ENCODE measurements around the gene NEDD9. TPM values are rescaled to one million over a fixed set of nuclear protein-coding genes. Genes with fewer than 3 reads are reported as not detected.

The NEDD9 gene
- total RNA-seq, 1 experiment from 2014 or later = 0.17 TPM

DNA sequence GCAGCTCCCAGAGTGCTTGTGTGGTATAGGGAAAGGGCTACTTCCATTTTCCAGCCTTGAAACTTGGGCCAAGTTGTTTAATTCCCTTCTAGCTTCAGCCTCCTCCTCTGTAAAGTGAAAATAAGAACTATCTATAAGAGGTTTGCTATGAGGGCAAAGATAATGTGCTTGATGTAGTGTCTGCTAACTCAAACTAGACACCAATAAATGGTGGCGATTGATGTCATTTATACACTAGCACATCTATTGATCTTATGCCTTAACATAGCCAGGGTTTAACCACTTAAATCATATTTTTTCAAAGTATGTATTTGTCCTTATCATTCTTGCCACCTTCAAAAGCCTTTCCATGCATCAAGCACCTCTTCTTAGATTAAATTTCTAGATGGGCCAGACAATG lies 55.2 kb downstream of the NEDD9 start (continued):
- TF ChIP-seq RAD21 (IDR thresholded peaks at IDR 0.05; ENCODE audit: low read depth) (no peak), SP1 (IDR thresholded peaks at IDR 0.05; ENCODE audit: low read depth) (no peak), TCF7L2 (IDR thresholded peaks at IDR 0.05; ENCODE audit: borderline replicate concordance, extremely low read depth, insufficient read depth, insufficient read length) (no peak), SIN3A (IDR thresholded peaks at IDR 0.05; ENCODE audit: low read depth) (no peak), JUND (IDR thresholded peaks at IDR 0.05) (no peak)

DNA sequence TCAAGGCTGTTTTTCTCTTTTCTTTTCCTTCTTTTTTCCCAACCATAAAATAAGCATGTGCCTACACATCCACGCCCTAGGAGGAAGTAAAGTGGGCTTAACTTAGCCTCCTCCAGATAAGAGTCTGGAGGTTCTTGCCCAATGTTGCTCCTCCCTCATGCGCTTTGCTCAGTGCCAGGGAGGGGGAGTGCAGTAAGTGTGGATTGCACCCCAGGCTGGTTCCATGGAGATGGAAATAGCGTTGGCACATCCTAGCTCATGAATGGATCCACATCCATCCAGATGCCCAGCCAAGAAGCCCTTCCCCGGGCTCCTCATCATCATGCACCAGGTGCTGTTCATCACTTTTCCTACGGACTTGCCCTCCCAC lies 58.2 kb downstream of the NEDD9 start:
- DNase-seq (ENCODE audit: low read depth, low spot score) = no peak
- Histone ChIP-seq H3K4me2 (ENCODE audit: low read length) (no peak overlapping the region), H3K9me3 (ENCODE audit: control insufficient read depth in 1 of 2, insufficient read depth in 1 of 2, low read depth in 1 of 2, low read length in 2 of 2) (no peaks in the 10 kb centered on the region), H3K27me3 (ENCODE audit: insufficient read depth, low read length) (no peaks in the 10 kb centered on the region), H2AFZ (ENCODE audit: low read depth, low read length, poor library complexity, severe bottlenecking) (no peak overlapping the region), H3K36me3 (ENCODE audit: control insufficient read depth in 1 of 2, insufficient read depth in 2 of 2, low read length in 2 of 2) (no peaks in the 10 kb centered on the region), H3K27ac (ENCODE audit: low read depth, low read length) (no peak overlapping the region), H3K4me1 (ENCODE audit: control insufficient read depth in 1 of 2, insufficient read depth in 2 of 2, low read length in 2 of 2) (no peaks in the 10 kb centered on the region), H3K9ac (ENCODE audit: low read length) (no peak overlapping the region), H3K4me3 (replicated peaks in 1 of 2; ENCODE audit: low read depth in 1 of 2, low read length in 2 of 2) (no peak overlapping the region), H3K79me2 (ENCODE audit: insufficient read depth, low read length) (no peaks in the 10 kb centered on the region), H4K20me1 (ENCODE audit: insufficient read depth) (no peaks in the 10 kb centered on the region), H3K9me2 (ENCODE audit: insufficient read depth) (no peaks in the 10 kb centered on the region)
- CTCF ChIA-PET = no interaction called here
- no peak for ATAC-seq
- TF ChIP-seq CBX3 (IDR thresholded peaks at IDR 0.05; ENCODE audit: low read depth) (no peak), SIN3A (IDR thresholded peaks at IDR 0.05; ENCODE audit: low read depth) (no peak), SRF (IDR thresholded peaks at IDR 0.05; ENCODE audit: low read depth) (no peak), ZBTB33 (IDR thresholded peaks at IDR 0.05; ENCODE audit: extremely low read depth, insufficient replicate concordance, low read length) (no peak), RAD21 (IDR thresholded peaks at IDR 0.05; ENCODE audit: low read depth) (no peak), ATF3 (IDR thresholded peaks at IDR 0.05) (no peak), YY1 (IDR thresholded peaks at IDR 0.05; ENCODE audit: extremely low read depth, insufficient replicate concordance, low read depth, low read length) (no peak), FOSL1 (IDR thresholded peaks at IDR 0.05; ENCODE audit: low read depth) (no peak), ZNF274 (IDR thresholded peaks at IDR 0.05; ENCODE audit: low read depth, low read length) (no peak), POLR2A (IDR thresholded peaks at IDR 0.05; ENCODE audit: borderline replicate concordance, extremely low read depth, insufficient read depth, insufficient read length) (no peak), EZH2phosphoT487 (IDR thresholded peaks at IDR 0.05; ENCODE audit: borderline replicate concordance) (no peak)
- TF ChIP-seq, protein P1, sequence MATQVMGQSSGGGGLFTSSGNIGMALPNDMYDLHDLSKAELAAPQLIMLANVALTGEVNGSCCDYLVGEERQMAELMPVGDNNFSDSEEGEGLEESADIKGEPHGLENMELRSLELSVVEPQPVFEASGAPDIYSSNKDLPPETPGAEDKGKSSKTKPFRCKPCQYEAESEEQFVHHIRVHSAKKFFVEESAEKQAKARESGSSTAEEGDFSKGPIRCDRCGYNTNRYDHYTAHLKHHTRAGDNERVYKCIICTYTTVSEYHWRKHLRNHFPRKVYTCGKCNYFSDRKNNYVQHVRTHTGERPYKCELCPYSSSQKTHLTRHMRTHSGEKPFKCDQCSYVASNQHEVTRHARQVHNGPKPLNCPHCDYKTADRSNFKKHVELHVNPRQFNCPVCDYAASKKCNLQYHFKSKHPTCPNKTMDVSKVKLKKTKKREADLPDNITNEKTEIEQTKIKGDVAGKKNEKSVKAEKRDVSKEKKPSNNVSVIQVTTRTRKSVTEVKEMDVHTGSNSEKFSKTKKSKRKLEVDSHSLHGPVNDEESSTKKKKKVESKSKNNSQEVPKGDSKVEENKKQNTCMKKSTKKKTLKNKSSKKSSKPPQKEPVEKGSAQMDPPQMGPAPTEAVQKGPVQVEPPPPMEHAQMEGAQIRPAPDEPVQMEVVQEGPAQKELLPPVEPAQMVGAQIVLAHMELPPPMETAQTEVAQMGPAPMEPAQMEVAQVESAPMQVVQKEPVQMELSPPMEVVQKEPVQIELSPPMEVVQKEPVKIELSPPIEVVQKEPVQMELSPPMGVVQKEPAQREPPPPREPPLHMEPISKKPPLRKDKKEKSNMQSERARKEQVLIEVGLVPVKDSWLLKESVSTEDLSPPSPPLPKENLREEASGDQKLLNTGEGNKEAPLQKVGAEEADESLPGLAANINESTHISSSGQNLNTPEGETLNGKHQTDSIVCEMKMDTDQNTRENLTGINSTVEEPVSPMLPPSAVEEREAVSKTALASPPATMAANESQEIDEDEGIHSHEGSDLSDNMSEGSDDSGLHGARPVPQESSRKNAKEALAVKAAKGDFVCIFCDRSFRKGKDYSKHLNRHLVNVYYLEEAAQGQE (IDR thresholded peaks at IDR 0.05; ENCODE audit: low read depth) = no peak
- TF ChIP-seq, protein P2, sequence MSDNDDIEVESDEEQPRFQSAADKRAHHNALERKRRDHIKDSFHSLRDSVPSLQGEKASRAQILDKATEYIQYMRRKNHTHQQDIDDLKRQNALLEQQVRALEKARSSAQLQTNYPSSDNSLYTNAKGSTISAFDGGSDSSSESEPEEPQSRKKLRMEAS (IDR thresholded peaks at IDR 0.05) = no peak
- TF ChIP-seq, protein P3, sequence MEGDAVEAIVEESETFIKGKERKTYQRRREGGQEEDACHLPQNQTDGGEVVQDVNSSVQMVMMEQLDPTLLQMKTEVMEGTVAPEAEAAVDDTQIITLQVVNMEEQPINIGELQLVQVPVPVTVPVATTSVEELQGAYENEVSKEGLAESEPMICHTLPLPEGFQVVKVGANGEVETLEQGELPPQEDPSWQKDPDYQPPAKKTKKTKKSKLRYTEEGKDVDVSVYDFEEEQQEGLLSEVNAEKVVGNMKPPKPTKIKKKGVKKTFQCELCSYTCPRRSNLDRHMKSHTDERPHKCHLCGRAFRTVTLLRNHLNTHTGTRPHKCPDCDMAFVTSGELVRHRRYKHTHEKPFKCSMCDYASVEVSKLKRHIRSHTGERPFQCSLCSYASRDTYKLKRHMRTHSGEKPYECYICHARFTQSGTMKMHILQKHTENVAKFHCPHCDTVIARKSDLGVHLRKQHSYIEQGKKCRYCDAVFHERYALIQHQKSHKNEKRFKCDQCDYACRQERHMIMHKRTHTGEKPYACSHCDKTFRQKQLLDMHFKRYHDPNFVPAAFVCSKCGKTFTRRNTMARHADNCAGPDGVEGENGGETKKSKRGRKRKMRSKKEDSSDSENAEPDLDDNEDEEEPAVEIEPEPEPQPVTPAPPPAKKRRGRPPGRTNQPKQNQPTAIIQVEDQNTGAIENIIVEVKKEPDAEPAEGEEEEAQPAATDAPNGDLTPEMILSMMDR (IDR thresholded peaks at IDR 0.05 in 2 of 3, conservative IDR thresholded peaks at IDR 0.05 in 1 of 3; ENCODE audit: borderline replicate concordance in 1 of 3, insufficient read depth in 1 of 3, low read depth in 2 of 3, low read length in 2 of 3) = no peak
- RAD21 ChIA-PET (ENCODE audit: low non-redundant PET in 1 of 2, low total read pairs in 2 of 2, uncharacterized antibody in 2 of 2, unreplicated experiment in 2 of 2) = no interaction called here
- intact Hi-C loops (cut with micrococcal nuclease) = loop anchor here (10.0 kb wide), 1 partner anchor 401 kb away; no protein-coding TSS in a partner anchor
- no TSS peak for BruUV-seq (replicated peaks)
- POLR2A ChIA-PET = no interaction called here

Measured in HCT116 (cell line).